ENCODE data around the gene AGAP1.

The AGAP1 gene

DNA sequence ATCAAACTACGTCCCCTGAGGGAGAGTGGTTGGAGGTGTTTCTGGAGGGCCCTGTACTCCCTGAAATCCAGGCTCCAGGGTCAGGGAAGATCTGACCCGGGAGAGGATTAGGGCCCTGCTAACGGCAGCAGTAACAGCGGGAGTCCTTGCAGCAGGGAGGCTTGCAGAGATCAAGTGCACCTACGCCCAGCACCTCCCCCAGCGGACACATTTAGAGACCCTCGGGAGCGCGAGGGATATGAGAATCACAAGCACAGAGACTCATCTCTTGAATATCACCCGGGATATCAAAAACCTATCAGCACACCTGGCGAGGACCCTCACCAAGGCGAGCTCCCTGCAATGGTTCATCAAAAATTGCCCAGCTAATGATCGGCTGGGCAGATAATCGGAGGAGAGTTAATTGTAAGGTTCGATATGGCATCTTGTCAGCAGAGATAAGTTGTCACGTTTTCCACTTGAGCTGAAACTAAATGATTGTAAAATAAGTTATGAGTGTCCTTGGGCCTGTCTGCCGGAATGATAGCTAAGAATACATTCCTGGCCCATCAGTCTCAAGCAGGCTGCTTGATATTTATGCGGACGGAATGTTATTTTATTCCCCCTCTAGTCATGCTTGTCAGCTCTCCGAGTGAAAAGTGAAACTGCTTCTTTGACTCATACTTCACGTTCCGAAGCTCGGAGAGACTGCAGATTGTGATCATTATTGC lies 464.5 kb downstream of the AGAP1 start:
- DNase-seq, result no peak

DNA sequence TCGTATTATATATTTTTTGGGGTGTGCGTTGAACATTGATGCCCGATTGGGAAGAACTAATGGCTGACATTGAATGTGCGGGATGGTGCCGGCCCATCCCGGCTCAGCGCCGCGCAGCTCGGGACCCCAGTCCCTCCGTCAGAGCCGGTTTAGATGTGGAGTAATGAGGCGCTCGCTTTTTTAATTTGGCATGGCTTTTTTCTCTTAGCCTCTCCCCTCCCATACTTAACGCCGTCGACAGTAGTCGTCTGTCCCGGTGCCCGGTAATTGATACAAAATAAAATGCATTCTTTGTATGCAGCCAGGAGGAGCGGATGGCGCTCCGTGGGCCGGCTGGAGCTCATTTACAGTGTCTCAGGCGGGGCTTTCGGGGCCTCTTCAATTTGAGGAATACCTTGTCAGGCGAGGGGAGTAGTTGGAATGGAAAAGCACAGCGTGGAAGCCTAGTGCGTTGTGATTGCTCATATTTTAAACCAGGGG lies 465.1 kb downstream of the AGAP1 start:
- DNase-seq, result no peak

DNA sequence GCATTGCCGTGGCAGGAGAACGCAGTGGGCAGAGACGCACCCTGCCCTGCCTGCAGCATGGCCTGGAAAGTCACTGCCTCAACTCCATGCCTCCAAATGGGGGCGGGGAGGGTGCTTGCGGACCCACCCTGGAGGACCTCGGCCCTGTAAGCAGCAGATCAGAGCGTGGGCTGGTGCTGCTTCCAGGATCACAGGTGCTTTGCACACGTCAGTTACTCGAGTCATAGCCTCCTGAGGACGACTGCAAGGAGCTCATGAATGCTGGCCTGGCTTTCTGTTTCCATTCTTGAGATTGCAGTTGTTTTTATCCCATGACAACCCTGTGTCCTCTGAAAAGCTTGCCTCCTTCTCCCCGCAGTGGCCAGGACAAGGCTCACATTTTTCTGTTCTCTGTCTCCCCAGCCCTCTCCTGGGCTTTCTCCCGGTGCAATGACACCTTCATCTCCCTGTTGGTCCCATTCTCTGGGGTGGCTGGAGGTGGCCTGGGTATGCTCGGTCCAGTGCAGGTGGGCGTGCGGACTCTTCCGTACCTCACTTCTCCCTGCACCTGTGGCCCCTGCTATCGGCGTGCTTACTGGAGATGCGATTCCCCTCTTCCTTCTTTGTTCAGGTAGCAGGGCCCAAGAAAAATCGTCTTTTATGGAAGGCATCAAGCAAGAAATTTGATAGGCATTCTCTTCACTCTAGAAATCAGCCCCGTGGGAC lies 466.3 kb downstream of the AGAP1 start:
- no peak for DNase-seq

DNA sequence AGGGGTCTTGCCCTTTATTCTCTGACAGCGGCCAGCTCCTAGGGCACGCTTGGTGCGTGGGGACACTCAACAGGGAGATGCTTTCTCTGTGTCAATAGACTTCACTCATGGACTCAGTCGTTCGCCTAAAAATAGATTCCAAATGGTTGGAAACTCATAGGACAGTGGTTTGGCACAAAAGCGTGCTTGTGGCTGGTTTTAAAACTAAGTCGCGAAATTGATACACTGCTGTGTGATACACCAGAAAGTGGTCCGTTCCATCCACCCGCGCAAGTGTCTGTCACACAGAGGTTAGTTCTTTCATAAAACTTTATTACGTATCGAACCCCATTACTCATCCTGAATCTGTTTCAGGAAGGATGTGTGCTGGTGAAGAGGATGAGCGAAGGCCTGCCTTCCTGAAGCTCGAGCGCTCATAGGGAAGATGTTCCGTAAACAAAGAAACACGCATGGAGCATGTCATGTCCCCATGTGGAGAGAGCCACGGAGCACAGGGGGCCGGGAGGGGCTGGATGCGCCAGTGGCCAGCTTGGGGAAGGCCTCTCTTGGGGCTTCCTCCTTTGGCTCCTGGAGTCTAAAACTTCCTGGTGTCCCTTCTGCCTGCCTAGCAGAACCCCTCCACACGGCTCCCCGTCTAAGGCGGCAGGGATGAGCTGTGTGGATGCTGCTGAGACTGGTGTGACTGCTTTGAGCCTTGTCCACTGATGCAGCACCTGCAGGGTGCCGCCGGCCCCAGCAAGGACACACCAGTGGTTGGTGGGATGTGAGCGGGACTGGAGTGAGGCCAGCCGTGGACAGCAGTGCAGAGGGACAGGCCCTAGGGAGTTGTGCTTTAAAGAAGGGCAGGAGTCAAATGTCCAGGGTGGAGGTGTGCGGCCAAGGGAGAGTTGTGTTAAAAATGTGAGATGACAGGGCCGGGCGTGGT lies 467.1 kb downstream of the AGAP1 start:
- DNase-seq, result no peak

DNA sequence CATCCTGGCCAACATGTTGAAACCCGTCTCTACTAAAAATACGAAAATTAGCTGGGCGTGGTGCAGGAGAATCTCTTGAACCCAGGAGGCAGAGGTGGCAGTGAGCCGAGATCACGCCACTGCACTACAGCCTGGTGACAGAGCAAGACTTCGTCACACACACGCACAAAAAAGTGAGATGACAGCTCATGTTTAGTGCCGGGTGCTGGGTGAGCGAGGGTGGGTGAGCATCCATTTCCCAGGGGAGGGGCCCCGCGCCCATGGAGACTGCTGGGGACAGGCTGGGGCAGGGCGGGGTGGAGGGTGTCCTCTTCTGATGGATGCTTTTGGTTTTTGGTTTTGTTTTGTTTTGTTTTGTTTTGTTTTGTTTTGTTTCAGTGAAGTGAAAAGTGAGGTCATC lies 467.9 kb downstream of the AGAP1 start:
- no peak for DNase-seq

DNA sequence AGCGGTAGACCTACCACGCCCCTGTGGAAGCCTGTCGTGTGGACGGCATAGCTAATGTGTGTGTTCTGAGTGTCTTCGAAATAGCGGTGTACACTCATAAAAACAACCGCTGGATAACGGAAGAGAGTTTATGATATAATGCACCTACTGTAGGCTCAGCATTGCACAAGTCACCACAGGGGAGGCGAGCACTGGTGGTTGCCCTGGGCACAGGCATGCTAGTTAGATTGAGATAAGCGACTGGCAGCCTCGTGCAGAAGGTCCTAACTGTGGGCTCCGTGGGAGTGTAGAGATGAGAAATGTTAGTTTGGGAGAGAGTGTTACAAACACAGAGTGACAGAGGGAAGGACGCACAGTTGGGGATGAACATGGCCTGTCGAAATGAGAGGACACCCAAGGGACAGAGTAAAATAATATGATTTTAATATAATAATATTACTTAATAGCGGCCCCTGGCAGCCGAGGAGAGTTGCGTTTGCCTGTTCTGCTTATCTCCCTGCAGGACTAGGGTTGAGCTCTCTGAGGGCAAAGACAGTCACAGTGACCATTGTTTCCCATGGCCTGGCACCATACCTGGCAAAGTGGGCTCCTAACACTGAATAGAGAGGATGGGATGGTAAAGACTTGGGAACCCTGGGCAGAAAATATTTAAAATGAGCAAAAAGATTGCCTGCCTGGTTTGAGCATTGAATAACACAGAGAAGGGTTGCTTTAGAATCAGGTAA lies 470.2 kb downstream of the AGAP1 start:
- no peak for DNase-seq

DNA sequence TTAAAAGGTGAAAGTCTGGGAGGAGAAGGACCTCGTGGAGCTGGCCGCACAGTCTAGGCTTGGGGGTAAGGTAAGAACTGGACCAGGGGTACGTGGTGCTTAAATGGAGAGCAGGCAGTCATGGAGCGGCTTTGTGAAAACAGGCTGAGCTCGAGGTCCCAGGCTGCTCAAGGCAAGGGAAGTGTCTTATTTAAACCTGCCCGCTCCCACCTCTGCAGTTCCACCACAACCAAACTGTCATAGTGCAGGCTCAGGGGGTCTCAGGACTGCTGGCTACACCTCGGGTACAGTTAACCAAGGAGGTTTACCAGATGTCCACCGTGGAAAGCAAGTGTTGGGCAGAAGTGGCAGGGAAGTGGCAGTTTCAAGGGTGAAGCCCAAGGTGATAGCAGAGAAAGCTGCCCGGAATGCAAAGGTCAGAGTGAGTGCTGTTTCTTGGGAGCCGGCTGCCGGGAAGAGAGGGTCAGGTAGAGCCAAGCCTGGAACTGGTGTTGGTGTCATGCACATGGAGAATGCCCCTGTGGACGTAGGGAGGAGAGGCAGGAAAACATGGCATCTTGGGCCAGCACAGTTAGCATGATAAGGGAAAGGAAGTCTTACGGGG lies 471.0 kb downstream of the AGAP1 start:
- DNase-seq, result no peak

DNA sequence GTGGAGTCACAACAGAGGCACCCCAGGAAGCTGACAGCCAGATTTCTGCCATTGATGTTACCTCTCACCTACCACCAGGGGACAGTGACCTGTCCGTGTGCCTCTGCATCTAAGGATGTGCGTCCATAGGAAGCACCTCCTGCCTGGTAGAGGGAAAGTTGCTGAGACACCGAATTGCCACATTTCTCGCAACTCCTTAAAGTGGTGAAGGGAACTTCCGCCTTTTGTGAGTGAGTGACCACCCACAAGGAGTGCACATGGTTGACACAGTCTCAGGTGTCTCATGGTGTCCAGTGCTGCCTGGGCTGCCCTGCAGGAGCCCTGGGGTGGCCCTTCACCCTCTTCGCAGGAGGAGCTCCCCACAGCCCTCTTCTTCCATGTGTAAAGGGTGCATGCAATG lies 472.6 kb downstream of the AGAP1 start:
- no peak for DNase-seq

DNA sequence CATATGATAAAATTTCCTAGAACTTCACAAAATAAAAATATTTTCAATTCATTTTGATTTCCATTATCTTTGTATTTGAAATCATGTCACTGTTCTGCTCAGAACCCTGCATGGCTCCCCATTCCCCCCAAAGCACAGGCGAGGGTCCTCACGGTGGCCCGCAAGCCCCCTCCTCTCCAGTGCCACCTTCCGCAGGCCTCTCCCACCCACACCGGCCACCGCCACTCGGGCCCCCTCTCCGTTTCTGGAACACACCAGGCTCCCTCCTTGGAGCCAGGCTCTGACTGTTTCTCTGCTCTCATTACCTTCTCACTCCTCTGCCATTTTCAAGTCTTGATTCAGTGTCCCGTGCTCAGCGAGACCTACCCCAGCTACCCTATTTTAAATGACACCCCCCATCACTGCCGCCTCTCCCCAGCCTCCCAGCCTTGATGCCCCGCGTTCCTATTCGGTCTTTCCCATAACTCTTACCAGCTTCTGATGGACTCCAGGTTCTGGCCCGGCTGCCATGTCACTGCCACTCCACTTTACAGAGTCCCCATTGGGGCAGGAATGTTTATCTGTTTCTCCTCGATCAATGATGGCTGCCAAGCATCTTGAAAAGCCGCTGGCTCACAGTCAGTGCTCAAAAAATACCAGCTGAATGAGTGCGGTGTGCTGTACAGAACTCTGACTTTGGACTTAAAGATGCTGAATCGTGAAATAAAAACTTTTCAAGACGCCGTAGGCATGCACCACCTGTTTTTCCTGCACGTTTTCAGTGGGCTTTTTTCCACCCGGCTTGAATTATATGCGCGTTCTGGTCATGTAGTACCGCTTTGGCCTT lies 473.3 kb downstream of the AGAP1 start:
- no peak for DNase-seq

DNA sequence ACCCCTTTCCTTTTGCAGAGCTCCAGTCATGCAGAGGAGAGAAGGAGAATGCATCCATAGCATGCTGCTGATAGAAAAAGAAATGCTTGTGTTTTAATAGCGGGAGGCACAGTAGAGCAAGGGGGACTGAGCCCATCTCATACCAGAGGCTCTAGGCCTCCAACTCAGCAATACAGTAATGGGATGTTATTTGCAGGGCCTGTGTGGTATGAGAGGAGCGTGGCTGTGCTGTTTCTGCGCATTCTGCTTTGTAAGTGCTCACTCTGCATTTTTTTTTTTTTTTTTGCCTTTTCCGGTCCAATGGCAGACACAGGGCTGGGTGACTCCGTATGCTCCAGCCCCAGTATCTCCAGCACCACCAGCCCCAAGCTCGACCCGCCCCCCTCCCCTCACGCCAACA lies 474.3 kb downstream of the AGAP1 start:
- DNase-seq, result no peak

DNA sequence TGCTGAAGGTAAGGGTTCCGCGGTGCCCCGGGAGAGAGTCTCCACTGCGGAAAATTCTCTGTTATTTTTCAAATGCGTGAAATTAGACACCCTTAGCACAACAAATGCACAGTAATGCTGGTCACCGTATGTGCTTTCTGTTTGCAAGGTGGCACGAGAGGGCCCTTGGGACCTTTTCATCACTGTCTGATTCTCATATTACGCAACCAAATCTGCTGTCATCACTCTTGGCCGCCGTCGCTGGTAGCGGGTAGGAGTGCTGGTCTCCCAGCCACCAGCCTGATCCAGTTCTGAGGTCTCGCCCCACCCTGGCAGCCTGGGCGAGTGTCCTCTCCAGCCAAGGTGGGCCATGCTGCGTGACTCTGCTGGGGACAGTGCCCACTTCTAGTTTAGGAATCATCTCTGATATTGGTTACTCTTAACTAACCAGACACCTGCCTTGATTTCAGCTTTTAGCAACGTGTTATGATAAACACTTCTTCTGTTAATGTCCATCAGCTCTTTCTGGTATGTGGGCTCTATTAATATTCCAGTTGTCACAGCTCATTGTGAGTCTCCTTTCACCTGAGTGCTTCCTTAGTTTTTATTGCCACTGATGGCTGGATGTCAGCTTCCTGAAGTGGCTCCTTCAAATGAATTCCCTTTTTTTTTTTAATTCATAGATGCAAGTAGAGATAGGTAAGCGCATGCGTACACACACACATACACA lies 474.9 kb downstream of the AGAP1 start:
- DNase-seq, result no peak

DNA sequence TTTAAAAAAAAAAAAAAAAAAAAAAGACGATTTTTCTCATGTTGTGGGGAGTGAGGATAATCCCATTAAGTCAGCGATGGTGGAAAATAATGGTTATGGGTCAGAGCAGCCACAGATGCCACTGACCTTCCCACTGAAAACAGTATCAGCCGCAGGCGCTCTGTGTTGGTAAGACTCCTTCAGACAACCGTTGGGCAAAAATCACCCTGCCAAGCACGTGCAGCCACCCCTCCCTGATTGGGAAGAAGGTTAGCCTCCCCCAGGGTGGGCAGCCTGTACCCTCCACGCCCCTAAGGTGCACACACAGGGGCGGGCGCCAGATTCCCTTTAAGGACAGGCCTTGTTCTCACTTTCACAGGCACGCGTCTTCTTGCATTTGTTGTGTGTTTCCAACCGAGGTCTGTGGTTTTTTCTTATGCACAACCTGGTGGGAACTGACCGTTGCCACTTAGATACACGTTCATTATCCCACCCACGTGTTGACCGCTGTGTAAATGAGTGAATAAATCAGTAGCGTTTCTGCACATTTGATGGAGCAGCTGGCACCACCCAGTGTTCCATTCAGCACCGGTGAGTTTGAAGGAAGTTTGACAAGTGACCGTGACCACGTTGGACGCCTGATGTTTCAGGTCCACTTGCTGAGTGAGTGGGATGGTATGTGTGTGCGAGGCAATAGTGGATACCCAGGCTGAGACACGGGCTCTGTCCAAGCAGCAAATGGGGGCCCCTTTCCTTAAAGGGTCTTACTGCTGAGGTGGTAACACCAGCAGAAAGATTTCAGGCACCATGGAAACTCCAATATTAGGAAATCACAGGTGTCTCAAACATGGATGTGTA lies 476.6 kb downstream of the AGAP1 start:
- no peak for DNase-seq

DNA sequence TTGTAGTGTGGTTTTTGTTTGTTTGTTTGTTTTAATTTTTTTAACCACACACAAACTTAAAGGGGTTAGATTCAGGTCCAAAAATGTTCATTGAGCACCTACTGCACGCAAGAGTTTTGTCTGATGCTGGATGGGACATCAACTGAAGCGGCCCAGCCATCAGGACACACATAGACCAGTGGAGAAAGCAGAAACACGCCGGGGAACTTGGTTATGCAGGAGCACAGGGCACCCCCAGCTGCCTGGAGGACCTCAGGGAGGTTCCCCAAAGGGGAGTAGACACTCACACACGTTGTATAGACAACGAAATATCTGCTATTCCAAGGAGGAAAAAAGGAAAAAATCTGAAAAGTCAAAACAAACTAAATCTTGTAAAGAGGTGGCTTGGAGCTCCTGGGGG lies 482.7 kb downstream of the AGAP1 start:
- DNase-seq, result no peak

DNA sequence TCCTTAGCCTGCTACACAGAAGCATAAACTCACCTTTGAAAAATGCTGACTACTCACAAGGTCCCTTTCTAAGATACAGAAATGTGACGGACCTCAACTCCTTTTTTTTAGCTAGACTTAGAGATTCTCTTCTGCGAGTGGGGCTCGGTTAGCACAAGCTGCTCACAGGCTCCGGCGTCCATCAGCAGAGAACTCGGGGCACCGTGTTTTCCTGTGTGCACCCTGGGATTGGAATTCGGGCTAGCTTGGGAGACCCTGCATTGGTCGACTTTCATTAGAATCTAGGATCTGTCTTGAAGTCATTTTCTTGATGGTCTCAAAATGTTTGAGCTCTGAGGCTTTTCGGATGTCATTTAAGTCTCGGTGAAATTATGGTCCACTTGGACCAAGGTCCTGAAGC lies 483.1 kb downstream of the AGAP1 start:
- no peak for DNase-seq

DNA sequence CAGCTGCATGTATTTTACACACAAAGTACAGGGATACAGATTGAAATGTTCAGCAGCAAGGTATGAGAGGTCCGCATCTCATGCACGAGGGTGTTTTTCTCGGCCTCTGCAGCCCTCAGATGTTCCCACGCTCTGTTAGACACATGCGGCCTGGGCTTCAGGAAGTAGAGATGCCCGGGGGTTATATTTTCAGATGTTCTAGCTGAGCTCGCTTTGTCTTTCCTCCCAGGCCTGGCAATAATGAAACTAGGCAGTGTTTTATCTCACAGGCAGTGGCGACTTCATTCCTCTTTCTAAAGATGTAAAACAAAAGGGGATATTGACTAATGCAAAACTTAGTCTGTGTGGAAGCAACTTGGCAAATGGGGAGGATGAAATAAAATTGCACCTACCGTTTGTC lies 483.6 kb downstream of the AGAP1 start:
- no peak for DNase-seq

DNA sequence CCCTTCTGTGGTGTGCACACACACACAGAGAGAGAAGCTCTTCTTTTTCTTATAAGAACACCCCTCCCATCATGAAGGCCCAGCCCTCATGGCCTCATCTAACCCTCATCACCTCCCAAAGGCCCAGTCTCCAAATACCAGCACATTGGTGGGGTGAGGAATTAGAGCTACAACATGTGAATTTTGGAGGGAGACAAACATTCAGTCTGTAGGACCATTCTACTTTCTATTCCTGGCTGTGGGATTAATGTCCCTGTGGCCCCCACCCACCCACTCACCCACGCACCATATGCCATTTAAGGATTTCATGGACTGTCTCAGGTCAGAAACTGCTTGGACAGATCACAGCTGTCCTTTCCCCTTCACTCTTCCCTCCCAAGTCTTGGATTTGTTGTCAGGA lies 484.2 kb downstream of the AGAP1 start:
- DNase-seq, result no peak

DNA sequence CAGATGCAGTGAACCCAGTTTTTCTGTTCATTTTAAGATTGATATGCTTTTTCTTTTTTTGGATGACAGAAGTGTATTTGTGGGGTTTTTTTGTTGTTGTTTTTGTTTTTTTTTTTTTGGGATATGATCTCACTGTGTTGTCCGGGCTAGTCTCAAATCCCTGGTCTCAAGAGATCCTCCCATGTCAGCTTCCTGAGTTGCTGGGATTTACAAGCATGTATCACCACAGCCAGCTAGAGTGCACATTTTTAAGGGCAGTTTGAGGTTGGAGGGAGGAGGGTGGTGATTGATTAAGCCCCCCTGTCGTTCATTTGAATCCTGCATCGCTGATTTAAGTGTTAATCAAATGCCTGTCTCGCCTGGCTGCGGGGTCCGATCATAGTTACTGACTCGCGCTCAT lies 485.2 kb downstream of the AGAP1 start:
- DNase-seq, result no peak

DNA sequence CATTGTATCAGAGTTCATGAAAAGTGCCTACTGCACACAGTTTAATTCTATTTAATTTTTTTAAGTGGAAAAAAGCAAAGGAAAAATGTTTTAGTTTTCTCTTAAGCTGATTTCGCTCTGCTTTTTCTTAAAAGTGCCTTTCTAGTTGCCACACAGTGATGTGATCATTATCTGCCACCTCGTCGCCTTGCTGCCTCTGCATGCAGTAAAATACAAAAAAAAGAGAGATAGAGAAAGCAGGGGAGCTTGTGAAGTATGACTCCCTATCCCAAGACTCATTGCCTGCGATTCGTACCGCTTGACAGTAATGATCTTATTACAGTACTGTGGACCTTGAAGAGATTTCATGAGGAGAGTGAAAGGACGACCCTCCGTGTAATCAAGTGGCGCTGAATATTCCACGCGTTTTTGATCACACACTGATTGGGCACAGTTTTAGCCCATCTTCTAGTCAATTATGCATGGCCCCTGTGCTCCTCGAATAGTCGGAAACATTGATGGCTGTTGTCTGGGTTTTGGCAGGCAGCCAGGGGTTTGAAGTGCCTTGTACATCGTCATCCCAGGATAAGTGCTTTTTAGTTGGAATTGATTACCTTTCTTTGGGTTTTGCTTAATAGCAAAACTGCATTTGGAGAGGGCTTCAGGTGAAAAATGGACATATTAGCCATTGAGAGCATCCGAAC lies 486.1 kb downstream of the AGAP1 start:
- DNase-seq, result no peak

DNA sequence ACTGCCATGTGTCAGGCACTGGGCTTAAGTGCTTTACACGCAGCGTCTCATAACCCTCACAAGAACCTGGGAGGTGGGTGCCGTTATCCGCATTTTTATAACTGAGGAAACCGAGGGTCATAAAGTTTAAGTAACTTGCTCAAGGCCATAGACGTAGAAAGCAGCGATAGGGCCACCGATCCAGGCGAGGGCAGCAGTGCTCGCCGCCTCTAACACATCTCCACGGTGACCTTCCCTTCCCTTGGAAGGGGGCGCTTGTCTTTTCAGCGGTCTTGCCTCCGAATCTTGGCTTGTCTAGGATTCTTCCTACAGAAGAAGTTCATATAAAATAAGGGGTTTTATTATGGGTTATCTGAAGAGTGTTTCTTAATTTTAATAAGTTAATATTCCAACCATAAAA lies 487.8 kb downstream of the AGAP1 start:
- no peak for DNase-seq

All from central memory CD4-positive, alpha-beta T cell (primary cell).